AG04449 (cell line): ENCODE results near the gene COL17A1.

Experiments
- CTCF ChIA-PET: fragments of 350-600 bp; formaldehyde crosslinking; extraction: SDS; loops from one replicate; lab custom pipeline; 2021; ENCODE audit warnings: antibody characterized with exemption; lab: Yijun Ruan, JAX
- POLR2A ChIA-PET: fragments of 400-600, 350-600 bp; formaldehyde crosslinking; extraction: SDS; loops from one replicate; lab custom pipeline; 2020; ENCODE audit warnings: antibody characterized with exemption, inconsistent platforms; lab: Yijun Ruan, JAX
- DNase-seq: peaks from one replicate; pipeline ENCODE4 v3.0.0-alpha.2; 2010; ENCODE audit warnings: low read depth, low spot score
- H3K4me3 ChIP-seq: 2 replicates; pipeline ENCODE4 v1.5.1; 2011; ENCODE audit warnings: low read depth, mild to moderate bottlenecking, control low read depth, low read length
- TF ChIP-seq, protein P1 (sequence below): IDR thresholded peaks from one replicate; pipeline ENCODE4 v1.5.1; 2011; ENCODE audit warnings: mild to moderate bottlenecking, moderate library complexity, low read length, control low read depth, inconsistent platforms; ENCODE audit not compliant: insufficient read depth; ENCODE audit errors: missing control alignments

Gene COL17A1

DNA sequence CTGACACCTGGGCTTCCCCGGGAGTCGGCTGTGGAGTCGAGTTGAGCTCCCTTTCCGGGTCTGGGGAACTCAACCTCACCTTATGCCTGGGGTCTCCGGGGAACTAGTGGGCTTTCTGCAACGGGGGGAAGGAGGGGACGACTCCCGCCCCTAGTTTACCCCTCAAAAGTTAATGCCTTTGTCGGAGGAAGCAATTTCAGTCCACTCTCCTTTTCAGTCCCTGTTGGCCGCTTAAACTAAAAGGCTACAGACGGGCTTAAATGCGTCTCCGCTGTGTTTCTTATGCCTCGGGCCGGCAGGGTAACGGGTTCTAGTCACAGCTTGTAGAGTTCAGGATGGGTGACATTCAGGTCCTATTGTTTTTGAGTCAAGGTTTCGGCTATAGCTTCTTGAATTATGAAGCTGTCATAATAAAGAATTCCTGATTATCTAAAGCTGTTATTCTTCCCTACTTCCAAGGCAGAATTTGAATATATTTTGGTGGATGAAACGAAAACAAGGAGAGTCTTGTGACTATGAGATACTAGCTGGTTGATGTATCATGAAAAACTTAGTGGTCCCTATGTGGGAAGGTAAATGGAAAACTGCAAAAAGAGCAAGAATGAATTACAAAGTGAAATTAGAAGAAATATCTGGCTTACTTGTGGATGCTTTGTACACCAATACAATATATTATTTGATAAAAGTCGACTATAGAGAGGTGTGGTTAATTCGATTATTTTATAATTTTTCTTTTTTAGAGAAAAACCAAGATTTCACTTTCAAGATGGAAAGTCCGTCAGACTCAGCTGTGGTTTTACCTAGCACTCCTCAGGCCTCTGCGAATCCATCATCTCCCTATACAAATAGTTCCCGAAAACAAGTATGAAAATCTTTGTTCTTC is 36.8 kb upstream of the COL17A1 start:
- ChIA-PET POLR2A (interaction anchor here (0.7 to 1.8 kb wide), 7 partner anchors 13 to 177 kb away, joined by 3 to 19 read pairs (median 4); partner anchors contain the start of gene GSTO1), CTCF (interaction anchor here (0.6 to 10.6 kb wide), 54 partner anchors 8 to 410 kb away, joined by 3 to 148 read pairs (median 4); no protein-coding TSS in a partner anchor)
- no peak for DNase-seq
- peak overlapping the region; percentile 86 for H3K4me3 ChIP-seq
- TF ChIP-seq, protein P1, sequence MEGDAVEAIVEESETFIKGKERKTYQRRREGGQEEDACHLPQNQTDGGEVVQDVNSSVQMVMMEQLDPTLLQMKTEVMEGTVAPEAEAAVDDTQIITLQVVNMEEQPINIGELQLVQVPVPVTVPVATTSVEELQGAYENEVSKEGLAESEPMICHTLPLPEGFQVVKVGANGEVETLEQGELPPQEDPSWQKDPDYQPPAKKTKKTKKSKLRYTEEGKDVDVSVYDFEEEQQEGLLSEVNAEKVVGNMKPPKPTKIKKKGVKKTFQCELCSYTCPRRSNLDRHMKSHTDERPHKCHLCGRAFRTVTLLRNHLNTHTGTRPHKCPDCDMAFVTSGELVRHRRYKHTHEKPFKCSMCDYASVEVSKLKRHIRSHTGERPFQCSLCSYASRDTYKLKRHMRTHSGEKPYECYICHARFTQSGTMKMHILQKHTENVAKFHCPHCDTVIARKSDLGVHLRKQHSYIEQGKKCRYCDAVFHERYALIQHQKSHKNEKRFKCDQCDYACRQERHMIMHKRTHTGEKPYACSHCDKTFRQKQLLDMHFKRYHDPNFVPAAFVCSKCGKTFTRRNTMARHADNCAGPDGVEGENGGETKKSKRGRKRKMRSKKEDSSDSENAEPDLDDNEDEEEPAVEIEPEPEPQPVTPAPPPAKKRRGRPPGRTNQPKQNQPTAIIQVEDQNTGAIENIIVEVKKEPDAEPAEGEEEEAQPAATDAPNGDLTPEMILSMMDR, result no peak

DNA sequence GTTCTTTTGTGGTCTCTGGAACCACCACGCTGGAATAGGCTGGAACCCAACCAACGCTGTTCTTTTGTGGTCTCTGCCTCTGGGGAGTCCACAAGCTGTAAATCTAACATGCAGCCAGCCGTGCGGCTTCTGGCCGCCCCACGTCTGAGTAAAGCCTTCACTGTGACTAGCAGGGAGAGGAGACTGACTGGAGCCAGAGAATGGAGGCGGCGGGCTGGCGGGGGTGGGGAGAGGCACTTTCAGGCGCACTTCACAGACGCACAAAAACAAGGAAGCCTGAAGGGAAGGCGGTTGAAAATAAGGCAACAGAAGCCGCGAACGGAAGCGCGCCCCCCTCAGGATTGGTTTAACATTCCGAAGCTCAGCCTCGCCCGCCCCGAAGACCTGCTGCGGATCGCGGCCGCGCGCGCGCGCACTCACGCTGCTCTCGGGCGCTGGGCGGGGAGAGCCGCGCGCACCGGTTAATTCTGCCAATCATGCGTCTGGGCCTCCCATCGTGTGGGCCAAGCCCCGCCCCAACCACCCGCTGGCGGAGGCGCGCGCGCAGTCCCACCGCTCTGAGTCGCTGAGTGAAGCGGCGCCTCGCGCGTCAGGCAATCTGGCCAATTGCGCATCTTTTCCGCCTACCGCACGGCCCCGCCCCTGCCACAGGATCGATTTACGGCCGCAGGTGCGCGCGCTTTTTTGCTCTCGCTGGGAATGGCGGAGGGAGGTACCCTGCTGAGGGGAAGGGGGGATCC is 36.0 kb upstream of the COL17A1 start, which contains the start of gene SFR1:
TSS of gene SFR1 (plus strand) at position 687 of the 740 bp plus-strand sequence. CDS start at position 700, 13 bp downstream.
- POLR2A ChIA-PET, result interaction anchor here (0.6 to 1.8 kb wide), 10 partner anchors 12 to 230 kb away, joined by 3 to 19 read pairs (median 3); partner anchors contain the start of gene GSTO1

DNA sequence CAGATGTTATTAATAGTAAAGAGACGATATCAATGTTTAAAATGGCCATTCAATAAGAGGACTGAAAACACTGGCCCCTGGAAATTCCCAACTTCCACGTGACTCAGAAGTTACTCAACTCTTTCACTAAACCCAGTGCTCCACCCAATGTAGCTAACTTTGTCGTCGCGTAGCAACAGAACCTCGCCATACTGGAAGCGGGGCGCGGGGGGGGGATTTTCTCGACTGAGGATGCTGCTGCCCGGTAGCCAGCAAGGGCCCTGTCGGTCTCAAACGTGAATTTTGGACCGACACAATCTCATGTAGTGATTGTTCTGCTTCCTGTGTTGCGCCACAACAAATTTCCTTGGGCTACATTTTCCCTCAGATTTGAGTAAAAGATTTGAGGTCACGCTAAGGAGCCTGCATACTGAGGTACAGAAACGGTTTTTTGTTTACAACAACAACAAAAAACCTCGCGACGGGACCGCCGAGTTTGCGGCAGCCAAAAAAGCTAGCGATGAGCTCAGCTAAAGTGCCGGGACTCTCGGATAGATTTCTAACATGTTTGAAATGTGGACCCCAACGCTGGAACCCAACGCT is 35.3 kb upstream of the COL17A1 start:
- POLR2A ChIA-PET, result interaction anchor here (0.6 to 1.8 kb wide), 12 partner anchors 11 to 233 kb away, joined by 3 to 19 read pairs (median 4); partner anchors contain the start of gene GSTO1
- DNase-seq, result peak; percentile 82
- H3K4me3 ChIP-seq, result peak overlapping the region; percentile 73
- TF ChIP-seq, protein P1, result no peak
- CTCF ChIA-PET, result interaction anchor here (0.7 to 10.6 kb wide), 47 partner anchors 8 to 408 kb away, joined by 3 to 148 read pairs (median 4); partner anchors contain the start of genes CFAP43 and SLK

More for the DNA sequence above, 36.0 kb upstream of the COL17A1 start, which contains the start of gene SFR1:
- H3K4me3 ChIP-seq, result peak within 1 kb of the TSS; percentile 86
- TF ChIP-seq, protein P1, result peak; percentile 81
- CTCF ChIA-PET, result interaction anchor here (0.6 to 10.6 kb wide), 55 partner anchors 8 to 409 kb away, joined by 3 to 148 read pairs (median 4); partner anchors contain the start of genes CFAP43 and SLK
- DNase-seq, result peak; percentile 71

DNA sequence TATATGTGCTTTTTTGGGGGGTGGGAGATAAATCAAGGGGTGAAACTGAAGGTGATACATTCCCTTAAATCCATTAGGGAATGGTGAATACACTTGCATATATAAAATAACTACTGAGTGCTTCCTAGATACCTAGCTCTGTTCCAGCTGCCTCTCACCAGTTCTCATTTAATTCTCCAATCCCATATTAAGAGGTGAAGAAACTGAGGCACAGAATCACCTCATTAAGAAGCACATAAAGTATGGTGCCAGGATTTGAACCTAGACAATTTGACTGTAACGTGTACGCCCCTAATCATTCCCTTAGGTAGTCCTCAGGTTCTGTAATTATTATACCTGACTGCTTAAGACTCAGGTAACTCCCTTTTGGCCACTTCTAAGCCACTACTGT is 34.8 kb upstream of the COL17A1 start:
- no peak for DNase-seq
- ChIA-PET CTCF (interaction anchor here (1.0 to 10.6 kb wide), 22 partner anchors 8 to 406 kb away, joined by 3 to 148 read pairs (median 7); no protein-coding TSS in a partner anchor), POLR2A (interaction anchor here (0.6 to 1.7 kb wide), 7 partner anchors 11 to 232 kb away, joined by 3 to 19 read pairs (median 6); no protein-coding TSS in a partner anchor)
- TF ChIP-seq, protein P1, result no peak
- peak overlapping the region; percentile 32 for H3K4me3 ChIP-seq

DNA sequence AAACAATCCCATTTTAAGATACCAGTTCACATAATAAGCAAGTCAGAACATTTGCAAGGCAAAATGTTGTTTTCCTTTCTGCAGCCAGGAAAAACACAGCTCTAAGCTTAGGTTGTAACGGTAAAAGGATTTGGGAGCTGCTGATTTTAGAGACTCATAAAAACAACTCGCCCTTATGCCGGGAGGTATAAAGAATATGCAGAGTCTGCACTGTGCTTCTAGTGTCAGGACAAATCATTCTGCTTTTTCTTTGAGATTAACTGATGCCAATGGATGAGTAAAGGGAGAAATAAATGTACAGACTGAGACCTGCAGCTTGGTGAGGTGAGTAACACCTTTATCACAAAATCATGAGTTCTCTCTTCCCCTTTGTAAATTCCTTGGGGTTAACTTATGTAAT is 34.3 kb upstream of the COL17A1 start:
- no peak for DNase-seq
- TF ChIP-seq, protein P1, result no peak
- H3K4me3 ChIP-seq, result no peak overlapping the region
- CTCF ChIA-PET, result interaction anchor here (1.0 to 10.6 kb wide), 8 partner anchors 7 to 233 kb away, joined by 4 to 148 read pairs (median 12); no protein-coding TSS in a partner anchor
- POLR2A ChIA-PET, result no interaction called here
